Trophoblast cell (in vitro differentiated cells and primary cell): Measurements from ENCODE around the gene MEAF6.
A peak's percentile ranks its signal among the peaks of the same experiment; 100 is the strongest.

Experiments
- DNase-seq, 2 donors: peaks; one replicate each; pipeline ENCODE4 v3.0.0-alpha.2; 2016
- H2AFZ ChIP-seq: 2 replicates; pipeline ENCODE4 v1.6.1; 2013; ENCODE audit warnings: low read length, moderate library complexity, mild to moderate bottlenecking; ENCODE audit not compliant: insufficient read depth, poor library complexity
- H2AK5ac ChIP-seq: 2 replicates; pipeline ENCODE4 v1.6.1; 2013; ENCODE audit warnings: mild to moderate bottlenecking, low read length
- H2BK120ac ChIP-seq: 2 replicates; pipeline ENCODE4 v1.6.1; 2013; ENCODE audit warnings: low read length, mild to moderate bottlenecking, moderate library complexity; ENCODE audit not compliant: insufficient read depth, poor library complexity
- H2BK12ac ChIP-seq: 2 replicates; pipeline ENCODE4 v1.6.1; 2013; ENCODE audit warnings: mild to moderate bottlenecking, low read length, moderate library complexity
- H2BK5ac ChIP-seq: 2 replicates; pipeline ENCODE4 v1.6.1; 2013; ENCODE audit warnings: low read length, low read depth, moderate library complexity, mild to moderate bottlenecking; ENCODE audit not compliant: poor library complexity
- H3K14ac ChIP-seq: 2 replicates; pipeline ENCODE4 v1.6.1; 2013; ENCODE audit warnings: mild to moderate bottlenecking, low read length
- H3K18ac ChIP-seq: 2 replicates; pipeline ENCODE4 v1.6.1; 2013; ENCODE audit warnings: mild to moderate bottlenecking, low read length
- H3K23ac ChIP-seq: 2 replicates; pipeline ENCODE4 v1.6.1; 2013; ENCODE audit warnings: low read length
- H3K27ac ChIP-seq: 2 replicates; pipeline ENCODE4 v1.5.1; 2013; ENCODE audit warnings: low read depth, mild to moderate bottlenecking, inconsistent platforms, low read length, moderate library complexity
- H3K27me3 ChIP-seq: 2 replicates; pipeline ENCODE4 v1.6.1; 2013; ENCODE audit warnings: inconsistent platforms, mild to moderate bottlenecking, low read length, moderate library complexity; ENCODE audit not compliant: insufficient read depth
- H3K36me3 ChIP-seq, 2 experiments: 1 replicate in 1 of 2; 2 replicates in 1 of 2; pipeline ENCODE4 v1.6.1; 2013; ENCODE audit warnings: low read length in 2 of 2, mild to moderate bottlenecking in 2 of 2, moderate library complexity in 1 of 2; ENCODE audit not compliant: insufficient read depth in 2 of 2, control insufficient read depth in 1 of 2
- H3K4ac ChIP-seq: 2 replicates; pipeline ENCODE4 v1.6.1; 2013; ENCODE audit warnings: low read depth, mild to moderate bottlenecking, low read length, moderate library complexity
- H3K4me1 ChIP-seq, 2 experiments: 1 replicate in 1 of 2; 2 replicates in 1 of 2; pipeline ENCODE4 v1.6.1; 2013; ENCODE audit warnings: low read length in 2 of 2, mild to moderate bottlenecking in 2 of 2, moderate library complexity in 1 of 2; ENCODE audit not compliant: insufficient read depth in 2 of 2, control insufficient read depth in 1 of 2
- H3K4me2 ChIP-seq: 2 replicates; pipeline ENCODE4 v1.6.1; 2013; ENCODE audit warnings: inconsistent platforms, mild to moderate bottlenecking, low read length, moderate library complexity
- H3K4me3 ChIP-seq: 2 replicates; pipeline ENCODE4 v1.5.1; 2013; ENCODE audit warnings: mild to moderate bottlenecking, low read depth, low read length, inconsistent platforms
- H3K79me1 ChIP-seq: one replicate; pipeline ENCODE4 v1.6.1; 2013; ENCODE audit warnings: low read length
- H3K79me2 ChIP-seq: 2 replicates; pipeline ENCODE4 v1.6.1; 2013; ENCODE audit warnings: low read length, mild to moderate bottlenecking; ENCODE audit not compliant: control insufficient read depth, insufficient read depth, poor library complexity
- H3K9ac ChIP-seq: 2 replicates; pipeline ENCODE4 v1.6.1; 2013; ENCODE audit warnings: mild to moderate bottlenecking, low read length
- H3K9me3 ChIP-seq: 2 replicates; pipeline ENCODE4 v1.6.1; 2013; ENCODE audit warnings: low read depth, mild to moderate bottlenecking, control low read depth, inconsistent platforms, low read length; ENCODE audit not compliant: insufficient read depth
- H4K12ac ChIP-seq: 2 replicates; pipeline ENCODE4 v1.6.1; 2013; ENCODE audit warnings: low read depth, mild to moderate bottlenecking, low read length, moderate library complexity
- H4K8ac ChIP-seq: 2 replicates; pipeline ENCODE4 v1.6.1; 2013; ENCODE audit warnings: low read depth, mild to moderate bottlenecking, low read length, moderate library complexity
- H4K91ac ChIP-seq: one replicate; pipeline ENCODE4 v1.6.1; 2013; ENCODE audit warnings: low read depth, mild to moderate bottlenecking, low read length, moderate library complexity
- WGBS: extraction: QIAGEN DNeasy Blood & Tissue Kit; methylation state at CpG from one replicate; pipeline ENCODE4 v1.1.7; 2013; ENCODE audit warnings: missing lambda C conversion rate; ENCODE audit not compliant: insufficient read length, insufficient coverage; ENCODE audit errors: extremely low coverage; 5-methylcytosine and 5-hydroxymethylcytosine counted together

Gene MEAF6

GRCh38 chr1:37497832-37498231, 16.7 kb downstream of the MEAF6 start:
- Histone ChIP-seq H3K4ac (no peak overlapping the region), H3K23ac (no peak overlapping the region), H2AFZ (no peak overlapping the region), H3K79me2 (no peaks in the 10 kb centered on the region), H3K14ac (no peak overlapping the region), H3K27me3 (no peaks in the 10 kb centered on the region), H2BK12ac (no peak overlapping the region), H4K8ac (no peak overlapping the region), H4K91ac (no peak overlapping the region), H3K27ac (no peak overlapping the region), H3K79me1 (no peaks in the 10 kb centered on the region), H3K9me3 (no peaks in the 10 kb centered on the region), H3K18ac (no peak overlapping the region), H3K4me2 (no peak overlapping the region), H3K4me1 (no peaks in the 10 kb centered on the region), H2BK5ac (no peak overlapping the region), H3K9ac (peak overlapping the region; percentile 7), H2AK5ac (no peak overlapping the region), H3K4me3 (no peak overlapping the region), H3K36me3 (peaks cover 8 to 24% of the 10 kb centered on the region in 2 experiments), H2BK120ac (no peak overlapping the region), H4K12ac (no peak overlapping the region)
- WGBS, result no CpG with 5 or more reads among the region's 2 CpGs
- no peak for DNase-seq

GRCh38 chr1:37495875-37496274, 18.7 kb downstream of the MEAF6 start:
- Histone ChIP-seq H4K8ac (no peak overlapping the region), H4K91ac (no peak overlapping the region), H3K23ac (no peak overlapping the region), H3K4me3 (no peak overlapping the region), H3K4me2 (no peak overlapping the region), H3K4ac (no peak overlapping the region), H3K36me3 (peaks cover 13 to 26% of the 10 kb centered on the region in 2 experiments), H3K14ac (no peak overlapping the region), H3K18ac (no peak overlapping the region), H3K79me2 (no peaks in the 10 kb centered on the region), H2BK5ac (no peak overlapping the region), H3K9me3 (no peaks in the 10 kb centered on the region), H3K27ac (no peak overlapping the region), H2AFZ (no peak overlapping the region), H2BK120ac (no peak overlapping the region), H2BK12ac (no peak overlapping the region), H3K9ac (no peak overlapping the region), H3K4me1 (no peaks in the 10 kb centered on the region), H3K27me3 (no peaks in the 10 kb centered on the region), H2AK5ac (no peak overlapping the region), H4K12ac (no peak overlapping the region), H3K79me1 (no peaks in the 10 kb centered on the region)
- no CpG with 5 or more reads among the region's 1 CpG for WGBS
- DNase-seq, result no peak

- Histone ChIP-seq H2AK5ac (no peak overlapping the region), H2BK12ac (no peak overlapping the region), H3K27me3 (no peaks in the 10 kb centered on the region), H3K4me2 (no peak overlapping the region), H2AFZ (no peak overlapping the region), H3K27ac (no peak overlapping the region), H2BK5ac (no peak overlapping the region), H3K79me2 (no peaks in the 10 kb centered on the region), H4K12ac (no peak overlapping the region), H3K4me1 (no peaks in the 10 kb centered on the region), H3K4ac (no peak overlapping the region), H3K4me3 (no peak overlapping the region), H3K18ac (no peak overlapping the region), H4K8ac (no peak overlapping the region), H4K91ac (no peak overlapping the region), H3K36me3 (peaks cover 17 to 22% of the 10 kb centered on the region in 2 experiments), H3K23ac (no peak overlapping the region), H2BK120ac (no peak overlapping the region), H3K14ac (no peak overlapping the region), H3K9ac (no peak overlapping the region), H3K9me3 (no peaks in the 10 kb centered on the region), H3K79me1 (no peaks in the 10 kb centered on the region)
- WGBS, result no CpG with 5 or more reads among the region's 2 CpGs
- DNase-seq, result no peak
Observed at GRCh38 chr1:37493336-37494098, 21.0 kb downstream of the MEAF6 start.

- Histone ChIP-seq H3K9ac (no peak overlapping the region), H3K36me3 (peaks cover 27 to 28% of the 10 kb centered on the region in 2 experiments), H4K12ac (no peak overlapping the region), H3K14ac (no peak overlapping the region), H3K4me3 (no peak overlapping the region), H3K9me3 (no peaks in the 10 kb centered on the region), H3K23ac (no peak overlapping the region), H3K27me3 (no peaks in the 10 kb centered on the region), H3K4me1 (peaks cover 0 to 6% of the 10 kb centered on the region in 2 experiments), H2BK12ac (no peak overlapping the region), H2AK5ac (no peak overlapping the region), H2BK5ac (no peak overlapping the region), H3K27ac (no peak overlapping the region), H3K4me2 (no peak overlapping the region), H4K91ac (no peak overlapping the region), H3K4ac (no peak overlapping the region), H3K18ac (no peak overlapping the region), H2BK120ac (no peak overlapping the region), H4K8ac (no peak overlapping the region), H3K79me1 (peaks cover 2% of the 10 kb centered on the region), H3K79me2 (no peaks in the 10 kb centered on the region), H2AFZ (no peak overlapping the region)
- no CpG with 5 or more reads among the region's 5 CpGs for WGBS
- DNase-seq, result no peak
Observed at GRCh38 chr1:37487619-37487984, 27.0 kb downstream of the MEAF6 start.
